VCaP (cell line): ENCODE results near the gene CCK.
"Not testable (repeated sequence)": the region's sequence is repeated elsewhere in the genome, so short reads cannot be mapped to it uniquely, and the experiment has no call there.

Source experiments
- H3K27ac ChIP-seq: fragments of 450-650 bp; 2 replicates; pipeline ENCODE4 v1.5.1; 2017
- TF ChIP-seq, protein P1 (sequence below): fragments of 450-650 bp; conservative IDR thresholded peaks from 2 replicates; pipeline ENCODE4 v1.5.1; 2017; ENCODE audit warnings: mild to moderate bottlenecking, moderate library complexity

Gene CCK

GRCh38 chr3:42300013-42300412, 34.0 kb upstream of the CCK start:
- TF ChIP-seq, protein P1, sequence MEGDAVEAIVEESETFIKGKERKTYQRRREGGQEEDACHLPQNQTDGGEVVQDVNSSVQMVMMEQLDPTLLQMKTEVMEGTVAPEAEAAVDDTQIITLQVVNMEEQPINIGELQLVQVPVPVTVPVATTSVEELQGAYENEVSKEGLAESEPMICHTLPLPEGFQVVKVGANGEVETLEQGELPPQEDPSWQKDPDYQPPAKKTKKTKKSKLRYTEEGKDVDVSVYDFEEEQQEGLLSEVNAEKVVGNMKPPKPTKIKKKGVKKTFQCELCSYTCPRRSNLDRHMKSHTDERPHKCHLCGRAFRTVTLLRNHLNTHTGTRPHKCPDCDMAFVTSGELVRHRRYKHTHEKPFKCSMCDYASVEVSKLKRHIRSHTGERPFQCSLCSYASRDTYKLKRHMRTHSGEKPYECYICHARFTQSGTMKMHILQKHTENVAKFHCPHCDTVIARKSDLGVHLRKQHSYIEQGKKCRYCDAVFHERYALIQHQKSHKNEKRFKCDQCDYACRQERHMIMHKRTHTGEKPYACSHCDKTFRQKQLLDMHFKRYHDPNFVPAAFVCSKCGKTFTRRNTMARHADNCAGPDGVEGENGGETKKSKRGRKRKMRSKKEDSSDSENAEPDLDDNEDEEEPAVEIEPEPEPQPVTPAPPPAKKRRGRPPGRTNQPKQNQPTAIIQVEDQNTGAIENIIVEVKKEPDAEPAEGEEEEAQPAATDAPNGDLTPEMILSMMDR, result no peak

GRCh38 chr3:42298259-42298658, 32.3 kb upstream of the CCK start:
- H3K27ac ChIP-seq, result no peak overlapping the region
- TF ChIP-seq, protein P1, result no peak

More at GRCh38 chr3:42300013-42300412, 34.0 kb upstream of the CCK start:
- H3K27ac ChIP-seq, result no peak overlapping the region

DNA sequence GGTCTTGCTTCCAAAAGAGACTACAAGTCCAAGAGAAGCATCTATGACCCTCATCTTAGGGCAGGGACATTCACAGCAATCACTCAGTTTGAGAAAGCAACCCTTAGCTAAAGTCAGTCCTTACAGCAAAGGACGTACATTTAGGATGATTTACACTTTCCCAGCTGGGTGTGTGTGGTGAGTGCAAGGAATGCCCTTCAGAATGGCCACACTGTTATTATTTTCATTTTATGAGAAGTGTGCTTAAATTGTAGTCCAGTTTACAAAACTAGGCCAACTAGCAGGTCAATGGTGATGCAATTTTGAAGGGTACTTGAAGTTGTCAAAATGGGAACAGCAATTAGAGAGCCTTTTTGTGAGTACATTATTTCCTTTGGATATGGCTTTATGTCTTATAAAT, 26.0 kb upstream of the CCK start:
- H3K27ac ChIP-seq, result no peak overlapping the region
- TF ChIP-seq, protein P1, result no peak

- H3K27ac ChIP-seq, result no peak overlapping the region
- TF ChIP-seq, protein P1, result no peak
Measured at GRCh38 chr3:42290966-42291714, 25.2 kb upstream of the CCK start.

DNA sequence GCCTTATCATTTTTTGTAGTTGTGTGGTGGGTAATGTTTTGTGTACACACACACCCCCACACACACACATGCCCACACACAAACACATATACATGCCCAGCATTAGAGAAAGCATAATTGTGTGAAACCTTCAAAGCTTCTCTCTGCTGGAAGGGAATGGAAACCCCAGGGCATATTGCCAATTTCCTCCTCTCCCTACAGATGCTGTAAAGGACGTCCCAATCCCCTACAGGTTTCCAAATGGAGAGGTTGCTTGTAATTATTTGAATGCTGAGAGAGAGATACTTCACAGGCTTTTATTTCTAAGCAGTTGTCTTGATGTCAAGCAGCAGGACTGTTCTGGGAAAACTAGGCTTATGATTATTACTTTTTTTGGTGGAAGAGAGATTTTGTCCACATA, 23.0 kb upstream of the CCK start:
- no peak overlapping the region for H3K27ac ChIP-seq
- TF ChIP-seq, protein P1, result no peak

GRCh38 chr3:42288385-42288784, 22.4 kb upstream of the CCK start:
- no peak overlapping the region for H3K27ac ChIP-seq
- TF ChIP-seq, protein P1, result no peak

DNA sequence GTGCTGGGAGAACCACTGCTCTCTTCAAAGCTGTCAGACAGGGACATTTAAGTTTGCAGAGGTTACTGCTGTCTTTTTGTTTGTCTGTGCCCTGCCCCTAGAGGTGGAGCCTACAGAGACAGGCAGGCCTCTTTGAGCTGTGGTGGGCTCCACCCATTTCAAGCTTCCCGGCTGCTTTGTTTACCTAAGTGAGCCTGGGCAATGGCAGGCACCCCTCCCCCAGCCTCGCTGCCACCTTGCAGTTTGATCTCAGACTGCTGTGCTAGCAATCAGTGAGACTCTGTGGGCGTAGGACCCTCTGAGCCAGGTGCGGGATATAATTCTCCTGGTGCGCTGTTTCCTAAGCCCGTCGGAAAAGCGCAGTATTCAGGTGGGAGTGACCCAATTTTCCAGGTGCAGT, 21.4 kb upstream of the CCK start:
- H3K27ac ChIP-seq, result not testable (repeated sequence)

DNA sequence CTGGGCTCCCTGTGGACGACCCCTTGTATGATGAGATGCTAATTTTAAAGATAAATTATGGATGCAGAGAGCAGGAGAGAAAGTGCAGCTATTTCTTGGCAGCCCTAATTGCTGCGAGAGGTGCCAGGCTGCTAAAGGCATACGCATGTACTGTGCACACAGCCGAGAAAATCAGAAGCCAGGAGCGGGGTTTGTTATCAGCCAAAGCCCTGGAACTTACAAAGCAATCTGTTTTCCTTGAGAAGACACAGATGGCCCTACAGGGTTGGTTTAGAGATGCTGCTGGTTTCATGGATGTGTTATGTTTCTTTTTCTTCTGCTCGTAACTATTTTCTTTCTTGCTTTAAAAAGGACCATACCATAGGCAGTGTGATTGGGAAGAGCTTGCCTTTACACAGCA, 11.7 kb upstream of the CCK start:
- peak overlapping the region; percentile 46 for H3K27ac ChIP-seq
- TF ChIP-seq, protein P1, result no peak
